D341Med (cell line): ENCODE data around the gene KBTBD12.

Experiments
- DNase-seq: peaks from one replicate; pipeline ENCODE4 v3.0.0; 2012; ENCODE audit warnings: low spot score

The KBTBD12 gene

GRCh38 chr3:127985655-127986225 is 70.7 kb downstream of the KBTBD12 start:
- no peak for DNase-seq

- DNase-seq, result no peak
Observed at GRCh38 chr3:127986803-127987202, 71.8 kb downstream of the KBTBD12 start.

GRCh38 chr3:127987309-127987995 is 72.4 kb downstream of the KBTBD12 start:
- DNase-seq, result no peak

GRCh38 chr3:127988770-127989557 is 73.9 kb downstream of the KBTBD12 start:
- DNase-seq, result no peak

GRCh38 chr3:127990051-127990450 is 75.0 kb downstream of the KBTBD12 start:
- DNase-seq, result no peak

- no peak for DNase-seq
Observed at GRCh38 chr3:127990461-127990860, 75.4 kb downstream of the KBTBD12 start.

- no peak for DNase-seq
Observed at GRCh38 chr3:127991251-127991650, 76.2 kb downstream of the KBTBD12 start.

GRCh38 chr3:127991681-127992080 is 76.6 kb downstream of the KBTBD12 start:
- DNase-seq, result no peak

- DNase-seq, result no peak
Observed at GRCh38 chr3:127992127-127992526, 77.1 kb downstream of the KBTBD12 start.

- DNase-seq, result no peak
Observed at GRCh38 chr3:127994011-127994410, 79.0 kb downstream of the KBTBD12 start.

GRCh38 chr3:127997016-127997415 is 82.0 kb downstream of the KBTBD12 start:
- no peak for DNase-seq

- no peak for DNase-seq
Observed at GRCh38 chr3:127997961-127998360, 82.9 kb downstream of the KBTBD12 start.

- no peak for DNase-seq
Observed at GRCh38 chr3:127998596-127998995, 83.6 kb downstream of the KBTBD12 start.

GRCh38 chr3:127999509-128000106 is 84.6 kb downstream of the KBTBD12 start:
- DNase-seq, result no peak

GRCh38 chr3:128001576-128001975 is 86.5 kb downstream of the KBTBD12 start:
- no peak for DNase-seq

- DNase-seq, result no peak
Observed at GRCh38 chr3:128004661-128005060, 89.6 kb downstream of the KBTBD12 start.

GRCh38 chr3:128006061-128007032 is 91.3 kb downstream of the KBTBD12 start:
- peak; percentile 35 for DNase-seq

- no peak for DNase-seq
Observed at GRCh38 chr3:128007033-128007424, 92.0 kb downstream of the KBTBD12 start.

- no peak for DNase-seq
Observed at GRCh38 chr3:128009952-128010846, 95.2 kb downstream of the KBTBD12 start.

GRCh38 chr3:128011140-128011539 is 96.1 kb downstream of the KBTBD12 start:
- DNase-seq, result peak; percentile 78

GRCh38 chr3:128012050-128012449 is 97.0 kb downstream of the KBTBD12 start:
- DNase-seq, result no peak
